ENCODE results near the gene CTNNB1.

CTNNB1 gene

DNA sequence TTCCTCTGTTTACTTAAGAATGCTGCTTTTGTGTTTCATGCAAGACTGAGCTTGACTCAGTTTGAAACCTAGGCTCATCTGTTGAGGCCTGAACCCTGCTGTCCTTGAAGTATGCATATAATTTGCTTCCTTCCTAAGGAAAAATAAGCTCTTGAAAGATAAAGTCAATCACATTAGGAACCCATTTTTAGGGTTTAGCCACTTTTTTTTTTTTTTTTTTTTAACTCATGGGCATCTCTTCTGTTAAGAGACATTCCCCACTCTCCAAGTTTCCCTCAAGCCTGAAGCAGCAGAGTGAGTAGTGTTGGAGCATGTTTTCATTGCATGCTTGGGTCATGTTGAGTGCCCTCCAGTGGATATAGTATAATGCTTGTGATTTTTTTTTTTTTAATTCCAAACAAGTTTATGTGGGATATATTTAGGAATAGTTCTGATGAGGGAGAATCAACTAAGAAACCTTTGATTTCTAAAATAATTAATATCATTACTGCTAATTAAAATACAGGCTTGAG lies 3.6 kb downstream of the CTNNB1 start:
- H4K20me1 ChIP-seq (ENCODE audit: insufficient read depth, low read length): peaks cover 5% of the 10 kb centered on the region; the same call in 1 of the 2 replicates
- peaks cover 79% of the 10 kb centered on the region for H3K79me2 ChIP-seq (ENCODE audit: insufficient read depth, low read length)
- H3K9me3 ChIP-seq (ENCODE audit: low read length): no peaks in the 10 kb centered on the region
- H3K27me3 ChIP-seq (ENCODE audit: insufficient read depth, low read length): no peaks in the 10 kb centered on the region
- H3K27ac ChIP-seq (ENCODE audit: low read depth, low read length, poor library complexity, severe bottlenecking): peak overlapping the region; percentile 15
- no peak overlapping the region for H2AFZ ChIP-seq (ENCODE audit: low read length)
- peaks cover 61% of the 10 kb centered on the region for H3K4me1 ChIP-seq (ENCODE audit: insufficient read depth, low read length, severe bottlenecking)
- H3K36me3 ChIP-seq (ENCODE audit: insufficient read depth, low read length): 0 out of 2 replicates have a peak, but pooled peaks cover 3% of the 10 kb centered on the region
- peak overlapping the region; percentile 98 for H3K4me3 ChIP-seq (ENCODE audit: low read depth, low read length, poor library complexity, severe bottlenecking)
- TF ChIP-seq EZH2 (IDR thresholded peaks at IDR 0.05; ENCODE audit: borderline replicate concordance, low read length): no peak
- TF ChIP-seq, protein P1, sequence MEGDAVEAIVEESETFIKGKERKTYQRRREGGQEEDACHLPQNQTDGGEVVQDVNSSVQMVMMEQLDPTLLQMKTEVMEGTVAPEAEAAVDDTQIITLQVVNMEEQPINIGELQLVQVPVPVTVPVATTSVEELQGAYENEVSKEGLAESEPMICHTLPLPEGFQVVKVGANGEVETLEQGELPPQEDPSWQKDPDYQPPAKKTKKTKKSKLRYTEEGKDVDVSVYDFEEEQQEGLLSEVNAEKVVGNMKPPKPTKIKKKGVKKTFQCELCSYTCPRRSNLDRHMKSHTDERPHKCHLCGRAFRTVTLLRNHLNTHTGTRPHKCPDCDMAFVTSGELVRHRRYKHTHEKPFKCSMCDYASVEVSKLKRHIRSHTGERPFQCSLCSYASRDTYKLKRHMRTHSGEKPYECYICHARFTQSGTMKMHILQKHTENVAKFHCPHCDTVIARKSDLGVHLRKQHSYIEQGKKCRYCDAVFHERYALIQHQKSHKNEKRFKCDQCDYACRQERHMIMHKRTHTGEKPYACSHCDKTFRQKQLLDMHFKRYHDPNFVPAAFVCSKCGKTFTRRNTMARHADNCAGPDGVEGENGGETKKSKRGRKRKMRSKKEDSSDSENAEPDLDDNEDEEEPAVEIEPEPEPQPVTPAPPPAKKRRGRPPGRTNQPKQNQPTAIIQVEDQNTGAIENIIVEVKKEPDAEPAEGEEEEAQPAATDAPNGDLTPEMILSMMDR (IDR thresholded peaks at IDR 0.05; ENCODE audit: low read length): peak; percentile 39; the same call in 1 of the 2 replicates
- peak overlapping the region; percentile 94 for H3K4me2 ChIP-seq (ENCODE audit: low read length)
- no peaks in the 10 kb centered on the region for H3F3A ChIP-seq (ENCODE audit: insufficient read depth, low read length)
- no peaks in the 10 kb centered on the region for H3K9me2 ChIP-seq (ENCODE audit: low read depth, low read length)
- peak overlapping the region; percentile 7; the same call in 1 of the 2 replicates for H3K9ac ChIP-seq (ENCODE audit: low read length)

DNA sequence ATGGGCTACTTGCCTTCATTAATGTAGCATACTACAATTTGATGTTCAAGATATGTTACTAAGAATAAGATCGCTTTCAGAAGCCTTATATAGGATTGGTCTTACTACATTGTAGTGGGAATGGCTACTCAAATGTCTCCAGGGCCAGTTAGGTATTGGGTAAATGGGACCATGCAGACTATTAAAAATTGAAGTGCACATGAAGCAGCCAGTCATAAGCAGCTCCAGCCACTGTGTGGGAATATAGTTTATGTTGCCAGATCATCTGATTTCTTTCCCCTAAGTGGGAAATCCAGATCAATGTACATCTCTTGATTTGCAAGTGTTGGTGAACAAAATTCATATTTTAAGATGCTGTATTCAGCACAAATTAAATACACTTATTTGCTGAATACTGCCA lies 5.1 kb downstream of the CTNNB1 start:
- no peak for TF ChIP-seq EZH2 (IDR thresholded peaks at IDR 0.05; ENCODE audit: borderline replicate concordance, low read length)
- TF ChIP-seq, protein P1 (IDR thresholded peaks at IDR 0.05; ENCODE audit: low read length): no peak
- peaks cover 5% of the 10 kb centered on the region for H4K20me1 ChIP-seq (ENCODE audit: insufficient read depth, low read length)
- H3K4me3 ChIP-seq (ENCODE audit: low read depth, low read length, poor library complexity, severe bottlenecking): no peak overlapping the region
- H3K9ac ChIP-seq (ENCODE audit: low read length): no peak overlapping the region
- no peaks in the 10 kb centered on the region for H3K9me3 ChIP-seq (ENCODE audit: low read length)
- H3F3A ChIP-seq (ENCODE audit: insufficient read depth, low read length): no peaks in the 10 kb centered on the region
- no peak overlapping the region for H3K27ac ChIP-seq (ENCODE audit: low read depth, low read length, poor library complexity, severe bottlenecking)
- H2AFZ ChIP-seq (ENCODE audit: low read length): no peak overlapping the region
- peak overlapping the region; percentile 28; the same call in 1 of the 2 replicates for H3K4me2 ChIP-seq (ENCODE audit: low read length)
- peaks cover 94% of the 10 kb centered on the region for H3K79me2 ChIP-seq (ENCODE audit: insufficient read depth, low read length)
- peaks cover 14% of the 10 kb centered on the region for H3K36me3 ChIP-seq (ENCODE audit: insufficient read depth, low read length)
- no peaks in the 10 kb centered on the region for H3K27me3 ChIP-seq (ENCODE audit: insufficient read depth, low read length)
- H3K4me1 ChIP-seq (ENCODE audit: insufficient read depth, low read length, severe bottlenecking): peaks cover 52% of the 10 kb centered on the region
- no peaks in the 10 kb centered on the region for H3K9me2 ChIP-seq (ENCODE audit: low read depth, low read length)

DNA sequence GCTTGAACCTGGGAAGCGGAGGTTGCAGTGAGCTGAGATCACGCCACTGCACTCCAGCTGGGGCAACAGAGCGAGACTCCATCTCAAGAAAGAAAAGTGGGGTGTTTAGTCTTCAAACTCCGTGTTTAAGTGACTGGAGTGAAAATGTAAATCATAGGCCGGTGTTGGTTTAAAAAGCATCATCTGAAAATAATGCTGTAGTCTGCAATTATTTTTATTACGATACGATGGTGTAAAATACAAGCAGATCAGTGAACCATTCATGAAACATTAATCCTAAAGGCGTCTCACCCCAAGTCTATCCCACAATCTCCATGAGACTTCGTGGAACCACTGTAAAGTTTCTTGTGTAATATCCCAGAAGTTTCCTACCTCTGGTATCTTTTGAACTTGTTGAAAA lies 6.3 kb downstream of the CTNNB1 start:
- H3K4me2 ChIP-seq (ENCODE audit: low read length): no peak overlapping the region
- H3K9ac ChIP-seq (ENCODE audit: low read length): no peak overlapping the region
- H3K27ac ChIP-seq (ENCODE audit: low read depth, low read length, poor library complexity, severe bottlenecking): no peak overlapping the region
- H3K27me3 ChIP-seq (ENCODE audit: insufficient read depth, low read length): no peaks in the 10 kb centered on the region
- H4K20me1 ChIP-seq (ENCODE audit: insufficient read depth, low read length): peaks cover 5% of the 10 kb centered on the region
- no peaks in the 10 kb centered on the region for H3K9me2 ChIP-seq (ENCODE audit: low read depth, low read length)
- H2AFZ ChIP-seq (ENCODE audit: low read length): no peak overlapping the region
- TF ChIP-seq, protein P1 (IDR thresholded peaks at IDR 0.05; ENCODE audit: low read length): no peak
- no peak overlapping the region for H3K4me3 ChIP-seq (ENCODE audit: low read depth, low read length, poor library complexity, severe bottlenecking)
- H3K9me3 ChIP-seq (ENCODE audit: low read length): no peaks in the 10 kb centered on the region
- no peaks in the 10 kb centered on the region for H3F3A ChIP-seq (ENCODE audit: insufficient read depth, low read length)
- peaks cover 52% of the 10 kb centered on the region for H3K4me1 ChIP-seq (ENCODE audit: insufficient read depth, low read length, severe bottlenecking)
- peaks cover 21% of the 10 kb centered on the region for H3K36me3 ChIP-seq (ENCODE audit: insufficient read depth, low read length)
- peaks cover 100% of the 10 kb centered on the region for H3K79me2 ChIP-seq (ENCODE audit: insufficient read depth, low read length)
